HL-60 (cell line): ENCODE measurements around the gene GRID1.

Source experiments
- TF ChIP-seq, protein P1 (sequence below): IDR thresholded peaks from 2 replicates; pipeline ENCODE4 v1.6.1; 2012; ENCODE audit warnings: low read depth; ENCODE audit not compliant: insufficient replicate concordance
- TF ChIP-seq, protein P2 (sequence below): IDR thresholded peaks from one replicate; pipeline ENCODE4 v1.5.1; 2011; ENCODE audit warnings: low read length, control low read depth, inconsistent platforms; ENCODE audit not compliant: insufficient read depth

DNA sequence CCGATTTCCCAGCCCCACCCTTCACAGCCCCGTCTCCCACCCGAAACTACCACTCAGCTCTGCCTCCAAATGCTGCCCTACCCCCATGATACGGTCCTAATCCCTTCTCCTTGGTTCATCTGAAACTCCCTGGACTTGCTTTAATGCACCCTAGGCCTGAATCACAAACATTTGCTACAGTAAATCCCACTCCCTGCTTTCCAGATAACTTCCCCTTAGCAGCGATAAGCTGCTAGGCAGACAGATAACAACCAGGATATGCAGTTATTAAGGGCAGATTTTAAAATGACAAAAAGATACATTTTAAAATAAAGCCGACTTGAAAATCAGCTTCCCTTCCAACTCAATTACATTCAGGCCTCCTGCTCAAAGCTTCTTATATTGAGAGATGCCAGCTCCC, 514.7 kb downstream of the GRID1 start:
- TF ChIP-seq, protein P1, sequence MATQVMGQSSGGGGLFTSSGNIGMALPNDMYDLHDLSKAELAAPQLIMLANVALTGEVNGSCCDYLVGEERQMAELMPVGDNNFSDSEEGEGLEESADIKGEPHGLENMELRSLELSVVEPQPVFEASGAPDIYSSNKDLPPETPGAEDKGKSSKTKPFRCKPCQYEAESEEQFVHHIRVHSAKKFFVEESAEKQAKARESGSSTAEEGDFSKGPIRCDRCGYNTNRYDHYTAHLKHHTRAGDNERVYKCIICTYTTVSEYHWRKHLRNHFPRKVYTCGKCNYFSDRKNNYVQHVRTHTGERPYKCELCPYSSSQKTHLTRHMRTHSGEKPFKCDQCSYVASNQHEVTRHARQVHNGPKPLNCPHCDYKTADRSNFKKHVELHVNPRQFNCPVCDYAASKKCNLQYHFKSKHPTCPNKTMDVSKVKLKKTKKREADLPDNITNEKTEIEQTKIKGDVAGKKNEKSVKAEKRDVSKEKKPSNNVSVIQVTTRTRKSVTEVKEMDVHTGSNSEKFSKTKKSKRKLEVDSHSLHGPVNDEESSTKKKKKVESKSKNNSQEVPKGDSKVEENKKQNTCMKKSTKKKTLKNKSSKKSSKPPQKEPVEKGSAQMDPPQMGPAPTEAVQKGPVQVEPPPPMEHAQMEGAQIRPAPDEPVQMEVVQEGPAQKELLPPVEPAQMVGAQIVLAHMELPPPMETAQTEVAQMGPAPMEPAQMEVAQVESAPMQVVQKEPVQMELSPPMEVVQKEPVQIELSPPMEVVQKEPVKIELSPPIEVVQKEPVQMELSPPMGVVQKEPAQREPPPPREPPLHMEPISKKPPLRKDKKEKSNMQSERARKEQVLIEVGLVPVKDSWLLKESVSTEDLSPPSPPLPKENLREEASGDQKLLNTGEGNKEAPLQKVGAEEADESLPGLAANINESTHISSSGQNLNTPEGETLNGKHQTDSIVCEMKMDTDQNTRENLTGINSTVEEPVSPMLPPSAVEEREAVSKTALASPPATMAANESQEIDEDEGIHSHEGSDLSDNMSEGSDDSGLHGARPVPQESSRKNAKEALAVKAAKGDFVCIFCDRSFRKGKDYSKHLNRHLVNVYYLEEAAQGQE, result no peak
- TF ChIP-seq, protein P2, sequence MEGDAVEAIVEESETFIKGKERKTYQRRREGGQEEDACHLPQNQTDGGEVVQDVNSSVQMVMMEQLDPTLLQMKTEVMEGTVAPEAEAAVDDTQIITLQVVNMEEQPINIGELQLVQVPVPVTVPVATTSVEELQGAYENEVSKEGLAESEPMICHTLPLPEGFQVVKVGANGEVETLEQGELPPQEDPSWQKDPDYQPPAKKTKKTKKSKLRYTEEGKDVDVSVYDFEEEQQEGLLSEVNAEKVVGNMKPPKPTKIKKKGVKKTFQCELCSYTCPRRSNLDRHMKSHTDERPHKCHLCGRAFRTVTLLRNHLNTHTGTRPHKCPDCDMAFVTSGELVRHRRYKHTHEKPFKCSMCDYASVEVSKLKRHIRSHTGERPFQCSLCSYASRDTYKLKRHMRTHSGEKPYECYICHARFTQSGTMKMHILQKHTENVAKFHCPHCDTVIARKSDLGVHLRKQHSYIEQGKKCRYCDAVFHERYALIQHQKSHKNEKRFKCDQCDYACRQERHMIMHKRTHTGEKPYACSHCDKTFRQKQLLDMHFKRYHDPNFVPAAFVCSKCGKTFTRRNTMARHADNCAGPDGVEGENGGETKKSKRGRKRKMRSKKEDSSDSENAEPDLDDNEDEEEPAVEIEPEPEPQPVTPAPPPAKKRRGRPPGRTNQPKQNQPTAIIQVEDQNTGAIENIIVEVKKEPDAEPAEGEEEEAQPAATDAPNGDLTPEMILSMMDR, result no peak
